ENCODE data around the gene CPNE5. TPM values are rescaled to one million over a fixed set of nuclear protein-coding genes. Genes with fewer than 3 reads are reported as not detected.
"Not testable (repeated sequence)": the region's sequence is repeated elsewhere in the genome, so short reads cannot be mapped to it uniquely, and the experiment has no call there.

Gene CPNE5
- total RNA-seq, 2 experiments from 2014 or later, result 0.36 to 0.61 TPM

DNA sequence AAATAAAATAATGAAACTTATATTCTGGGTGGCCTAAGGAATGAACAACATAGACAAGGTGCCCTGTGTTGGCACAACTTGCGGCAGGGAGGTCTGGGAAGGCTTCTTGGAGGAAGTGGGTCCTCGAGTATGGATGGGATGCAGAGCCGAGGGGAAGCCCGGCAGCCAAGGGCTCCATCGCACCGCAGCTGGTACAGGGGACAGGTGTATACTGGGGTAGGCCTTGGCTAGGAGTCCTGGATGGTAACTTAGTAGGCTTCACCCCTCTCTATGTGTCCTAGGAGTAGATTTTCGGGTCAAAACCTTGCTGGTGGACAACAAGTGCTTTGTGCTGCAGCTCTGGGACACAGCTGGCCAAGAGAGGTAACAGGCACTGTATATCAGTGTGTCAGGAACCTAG is 113.7 kb downstream of the CPNE5 start:
- ChIA-PET CTCF (interaction anchor here (0.8 kb wide), 1 partner anchor 34 kb away, joined by 3 read pairs; no protein-coding TSS in a partner anchor), POLR2A (interaction anchor here (0.6 kb wide), 1 partner anchor 111 kb away, joined by 3 read pairs; no protein-coding TSS in a partner anchor)

DNA sequence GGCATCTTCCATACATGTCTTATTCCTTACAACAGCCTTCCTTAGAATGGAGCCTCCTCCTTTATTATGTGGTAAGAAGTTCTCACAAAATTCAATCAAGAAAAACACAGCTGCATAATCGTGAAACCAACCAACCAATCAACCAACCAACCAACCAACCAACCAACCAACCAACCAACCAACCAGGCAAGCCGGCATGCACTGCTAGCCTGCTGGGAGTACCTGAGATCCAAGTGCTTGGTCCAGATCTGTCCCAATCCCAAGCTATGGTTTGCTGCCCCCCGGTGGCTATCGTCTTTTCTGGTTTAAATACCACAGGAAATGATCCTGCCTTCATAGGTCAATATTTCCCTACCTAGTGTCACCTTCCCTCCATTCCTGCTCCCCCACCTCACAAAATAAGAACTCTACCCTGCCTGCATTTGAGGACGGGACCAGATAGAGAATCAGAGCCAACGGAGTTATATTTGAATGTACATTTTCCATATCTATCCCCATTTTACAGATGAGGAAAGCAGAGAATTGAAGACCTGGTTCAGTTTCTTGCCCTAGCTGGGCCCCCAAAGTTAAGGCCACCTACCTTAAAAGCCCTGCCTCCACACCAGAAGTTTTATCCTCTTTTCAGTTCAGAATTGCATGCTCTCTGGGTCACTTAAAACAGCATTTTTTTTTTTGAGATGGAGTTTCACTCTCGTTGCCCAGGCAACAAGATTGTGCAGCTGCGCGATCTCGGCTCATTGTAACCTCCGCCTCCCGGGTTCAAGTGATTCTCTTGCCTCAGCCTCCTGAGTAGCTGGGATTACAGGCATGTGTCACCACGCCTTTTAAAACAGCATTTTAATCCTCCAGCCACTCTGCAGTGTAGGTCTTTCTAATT is 114.5 kb downstream of the CPNE5 start:
- POLR2A ChIA-PET, result interaction anchor here (0.6 kb wide), 1 partner anchor 110 kb away, joined by 3 read pairs; no protein-coding TSS in a partner anchor

DNA sequence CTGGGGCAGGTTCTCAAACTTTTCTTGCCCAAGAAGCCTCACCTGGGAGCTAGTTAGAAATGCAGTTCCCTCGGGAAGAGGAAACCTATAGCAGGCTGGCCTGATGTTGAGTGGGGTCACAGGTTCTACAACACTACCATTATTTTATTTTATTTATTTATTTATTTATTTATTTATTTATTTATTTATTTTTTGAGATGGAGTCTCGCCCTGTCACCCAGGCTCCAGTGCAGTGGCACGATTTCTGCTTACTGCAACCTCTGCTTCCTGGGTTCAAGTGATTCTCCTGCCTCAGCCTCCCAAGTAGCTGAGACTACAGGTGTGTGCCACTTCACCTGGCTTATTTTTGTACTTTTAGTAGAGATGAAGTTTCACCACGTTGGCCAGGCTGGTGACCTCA is 115.3 kb downstream of the CPNE5 start:
- CTCF ChIA-PET, result interaction anchor here (1.0 to 1.7 kb wide), 8 partner anchors 11 to 108 kb away, joined by 3 to 9 read pairs (median 4); no protein-coding TSS in a partner anchor
- POLR2A ChIA-PET, result not testable (repeated sequence)

More for the DNA sequence above, 114.5 kb downstream of the CPNE5 start:
- CTCF ChIA-PET, result interaction anchor here (0.8 to 1.7 kb wide), 9 partner anchors 10 to 109 kb away, joined by 3 to 9 read pairs (median 3); no protein-coding TSS in a partner anchor

- ChIA-PET CTCF (interaction anchor here (0.7 to 1.7 kb wide), 4 partner anchors 12 to 97 kb away, joined by 3 to 5 read pairs (median 3); no protein-coding TSS in a partner anchor), POLR2A (no interaction called here)
These were observed 116.4 kb downstream of the CPNE5 start for GRCh38 chr6:36722879-36723278.

DNA sequence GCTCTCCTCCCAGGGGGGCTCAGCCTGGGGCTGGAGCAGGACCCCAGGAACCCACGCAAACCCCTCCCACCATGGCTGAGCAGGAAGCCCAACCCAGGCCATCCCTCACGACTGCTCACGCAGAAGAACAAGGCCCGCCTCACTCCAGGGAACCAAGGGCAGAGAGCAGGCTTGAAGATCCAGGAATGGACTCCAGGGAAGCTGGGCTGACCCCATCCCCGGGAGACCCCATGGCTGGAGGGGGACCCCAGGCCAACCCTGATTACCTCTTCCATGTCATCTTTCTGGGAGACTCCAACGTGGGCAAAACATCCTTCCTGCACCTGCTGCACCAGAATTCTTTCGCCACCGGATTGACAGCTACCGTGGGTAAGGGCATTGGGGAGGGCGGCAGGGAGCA is 116.9 kb downstream of the CPNE5 start:
- POLR2A ChIA-PET, result no interaction called here
- CTCF ChIA-PET, result interaction anchor here (1.0 kb wide), 2 partner anchors 19 to 34 kb away, joined by 3 read pairs; no protein-coding TSS in a partner anchor

GRCh38 chr6:36721369-36722140 is 117.7 kb downstream of the CPNE5 start:
- CTCF ChIA-PET, result interaction anchor here (1.0 kb wide), 2 partner anchors 13 to 18 kb away, joined by 3 read pairs; no protein-coding TSS in a partner anchor
- POLR2A ChIA-PET, result no interaction called here

DNA sequence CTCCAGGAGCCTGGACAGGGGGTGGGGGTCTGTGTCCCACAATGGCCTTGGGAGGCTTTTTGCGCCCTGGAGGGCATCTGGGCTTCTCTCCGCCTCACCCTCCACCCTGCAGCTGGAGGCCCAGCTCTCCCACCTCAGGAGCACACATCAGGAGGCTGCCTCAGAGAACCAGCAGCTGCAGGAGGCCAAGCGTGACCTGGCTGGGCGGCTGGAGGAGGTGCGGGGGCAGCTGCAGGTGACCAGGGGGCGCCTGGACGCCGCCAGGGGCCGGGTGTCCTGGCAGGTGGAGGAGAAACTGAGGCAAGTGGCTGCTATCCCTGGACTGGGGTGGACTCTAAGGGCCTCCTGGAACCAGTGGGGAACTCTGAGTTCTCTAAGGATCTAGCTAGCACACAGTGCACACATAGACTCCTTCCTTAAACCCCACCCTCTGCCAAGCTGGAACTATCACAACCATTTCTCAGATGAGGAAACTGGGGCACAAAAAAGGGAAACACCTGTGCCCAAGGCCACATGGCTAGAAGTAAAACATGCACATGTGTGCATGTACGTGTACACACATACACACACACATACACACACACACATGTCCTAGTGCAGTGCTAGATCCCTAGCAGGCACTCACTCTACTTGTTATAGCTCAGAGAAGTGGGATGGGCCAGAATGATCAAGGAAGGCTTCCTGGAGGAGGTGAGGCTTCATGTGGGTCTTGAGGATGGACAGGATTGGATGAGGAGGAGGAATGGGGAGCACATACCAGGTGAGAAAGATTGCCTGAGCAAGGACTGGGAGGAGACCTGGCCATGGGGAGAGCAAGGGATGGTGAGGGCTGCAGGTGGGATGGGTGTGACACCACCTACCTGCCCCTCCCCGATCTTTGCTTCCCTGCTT is 118.7 kb downstream of the CPNE5 start:
- ChIA-PET CTCF (interaction anchor here (1.0 kb wide), 1 partner anchor 12 kb away, joined by 3 read pairs; no protein-coding TSS in a partner anchor), POLR2A (no interaction called here)

- ChIA-PET POLR2A (no interaction called here), CTCF (no interaction called here)
These were observed 120.1 kb downstream of the CPNE5 start for GRCh38 chr6:36719126-36719525.

DNA sequence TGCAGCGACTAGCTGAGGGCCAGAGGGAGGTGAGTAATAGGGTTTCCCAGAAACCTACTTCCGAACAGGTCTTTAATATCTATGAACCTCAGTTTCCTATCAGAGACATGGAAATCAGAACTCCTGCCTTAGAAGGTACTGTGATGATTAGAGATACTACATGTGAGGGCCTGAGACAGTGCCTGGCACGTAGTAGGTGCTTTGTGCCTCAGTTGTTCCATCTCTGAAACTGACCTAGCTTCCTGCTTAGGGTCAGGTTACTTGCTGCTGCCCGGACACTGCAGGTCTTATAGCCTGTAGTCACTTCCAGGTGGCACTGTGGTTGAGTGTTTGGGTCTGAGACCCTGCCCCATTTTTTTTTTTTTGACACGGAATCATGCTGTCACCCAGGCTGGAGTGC is 120.7 kb downstream of the CPNE5 start:
- ChIA-PET POLR2A (no interaction called here), CTCF (interaction anchor here (0.8 kb wide), 1 partner anchor 104 kb away, joined by 5 read pairs; no protein-coding TSS in a partner anchor)

DNA sequence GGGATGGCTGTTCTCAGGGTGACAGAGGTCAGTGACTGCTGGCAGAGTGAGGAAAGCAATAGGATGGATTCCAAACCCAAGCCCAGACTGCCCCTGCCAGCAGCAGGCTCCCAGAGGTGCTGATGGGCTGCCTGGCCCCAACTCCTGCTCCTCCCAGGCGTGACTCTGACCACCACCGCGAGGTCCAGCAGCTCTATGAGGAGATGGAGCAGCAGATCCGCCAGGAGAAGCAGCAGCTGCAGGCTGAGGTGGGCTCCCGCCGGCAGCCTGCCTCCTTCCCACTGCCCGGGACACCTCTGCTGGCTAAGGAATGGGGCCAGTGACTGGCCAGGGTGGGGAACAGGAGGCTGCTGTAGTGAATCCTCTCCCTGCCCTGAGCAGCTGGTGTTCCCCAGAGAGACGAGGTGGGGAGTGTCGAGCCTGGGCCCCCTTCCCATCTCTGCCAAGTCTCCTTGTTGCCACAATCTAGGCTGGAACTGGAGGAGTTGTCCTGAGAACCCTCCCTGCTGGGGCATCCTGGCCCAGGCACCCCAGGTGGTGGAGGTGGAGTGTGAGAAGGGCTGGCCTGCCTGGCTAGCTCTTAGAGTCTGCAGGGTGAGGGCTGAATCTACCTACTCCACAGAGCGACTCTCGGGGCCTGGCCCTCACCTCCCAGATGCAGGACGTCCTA is 121.2 kb downstream of the CPNE5 start:
- ChIA-PET CTCF (interaction anchor here (0.8 kb wide), 1 partner anchor 103 kb away, joined by 5 read pairs; no protein-coding TSS in a partner anchor), POLR2A (no interaction called here)

- ChIA-PET POLR2A (interaction anchor here (0.5 kb wide), 1 partner anchor 11 kb away, joined by 3 read pairs; no protein-coding TSS in a partner anchor), CTCF (no interaction called here)
These were observed 121.9 kb downstream of the CPNE5 start for GRCh38 chr6:36717231-36717825.

- POLR2A ChIA-PET, result interaction anchor here (0.5 kb wide), 1 partner anchor 11 kb away, joined by 3 read pairs; no protein-coding TSS in a partner anchor
- CTCF ChIA-PET, result no interaction called here
These were observed 122.7 kb downstream of the CPNE5 start for GRCh38 chr6:36716476-36717093.

- ChIA-PET POLR2A (no interaction called here), CTCF (no interaction called here)
These were observed 123.8 kb downstream of the CPNE5 start for GRCh38 chr6:36715469-36715868.

GRCh38 chr6:36714511-36714910 is 124.7 kb downstream of the CPNE5 start:
- ChIA-PET POLR2A (no interaction called here), CTCF (no interaction called here)

GRCh38 chr6:36713846-36714245 is 125.4 kb downstream of the CPNE5 start:
- ChIA-PET POLR2A (no interaction called here), CTCF (interaction anchor here (0.6 to 0.9 kb wide), 2 partner anchors 42 to 99 kb away, joined by 3 read pairs; no protein-coding TSS in a partner anchor)

DNA sequence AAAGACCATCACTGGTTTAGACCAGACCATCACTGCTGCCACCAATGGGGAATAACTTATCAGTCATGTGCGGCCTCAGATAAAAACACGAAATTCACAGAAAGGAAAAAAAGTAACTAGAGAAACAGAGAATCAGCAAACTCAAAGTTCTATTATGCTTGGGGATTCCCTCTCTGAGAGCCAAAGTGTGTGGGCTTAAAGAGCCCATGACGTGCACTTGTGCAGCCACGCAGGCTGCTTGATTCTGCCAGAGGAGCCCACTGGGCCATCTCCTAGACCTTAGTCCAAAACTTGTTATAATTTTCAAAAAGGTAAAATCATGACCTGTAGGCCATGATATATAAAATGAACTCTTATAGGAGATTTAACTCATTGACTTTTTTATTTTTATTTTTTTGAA is 126.4 kb downstream of the CPNE5 start:
- ChIA-PET CTCF (interaction anchor here (0.7 to 0.9 kb wide), 2 partner anchors 43 to 96 kb away, joined by 3 to 7 read pairs; no protein-coding TSS in a partner anchor), POLR2A (no interaction called here)

- ChIA-PET POLR2A (interaction anchor here (0.5 to 0.7 kb wide), 2 partner anchors 11 to 96 kb away, joined by 3 read pairs; no protein-coding TSS in a partner anchor), CTCF (interaction anchor here (1.1 to 1.8 kb wide), 2 partner anchors 49 to 53 kb away, joined by 5 to 7 read pairs; no protein-coding TSS in a partner anchor)
These were observed 132.9 kb downstream of the CPNE5 start for GRCh38 chr6:36706339-36706738.

All from activated CD8-positive, alpha-beta memory T cell treated with anti-CD3 and anti-CD28 coated beads for 36 hours (primary cell).